Kidney (tissue), 14 donors: ENCODE results near the gene KIAA0040. TPM values are rescaled to one million over a fixed set of nuclear protein-coding genes. Genes with fewer than 3 reads are reported as not detected.

Experiments
- DNase-seq, 5 donors: peaks; one replicate each; pipeline ENCODE4 v3.0.0-alpha.2; 2013 to 2020
- FAIRE-seq: peaks from 2 replicates; lab custom pipeline; 2012; peaks lifted over from hg19 to GRCh38; lab: Jason Lieb, UNC
- H3K27ac ChIP-seq, 2 donors: one replicate each; pipeline ENCODE4 v1.7.0; 2013; ENCODE audit warnings: low read depth in 2 of 2, low read length in 2 of 2, inconsistent platforms in 1 of 2
- H3K27me3 ChIP-seq: one replicate; pipeline ENCODE4 v1.7.1; 2013; ENCODE audit warnings: low read length, inconsistent platforms; ENCODE audit not compliant: control insufficient read depth, insufficient read depth
- H3K36me3 ChIP-seq, 3 donors: one replicate each; pipeline versions ENCODE4 v1.7.0 to v1.7.1; 2013; ENCODE audit warnings: low read length in 3 of 3, control low read depth in 1 of 3, inconsistent platforms in 1 of 3; ENCODE audit not compliant: insufficient read depth in 3 of 3, control insufficient read depth in 2 of 3
- H3K4me1 ChIP-seq, 3 donors: one replicate each; pipeline versions ENCODE4 v1.7.0 to v1.7.1; 2013; ENCODE audit warnings: low read length in 3 of 3, inconsistent platforms in 1 of 3, low read depth in 1 of 3; ENCODE audit not compliant: control insufficient read depth in 2 of 3, insufficient read depth in 2 of 3
- H3K4me3 ChIP-seq, 3 donors: one replicate each; pipeline versions ENCODE4 v1.7.0 to v1.8.1; 2013; ENCODE audit warnings: low read length in 3 of 3, control low read depth in 1 of 3, inconsistent platforms in 1 of 3
- H3K9ac ChIP-seq, 3 donors: one replicate each; pipeline versions ENCODE4 v1.7.0 to v1.7.1; 2013; ENCODE audit warnings: low read length in 3 of 3, control low read depth in 1 of 3, inconsistent platforms in 1 of 3
- H3K9me3 ChIP-seq, 3 donors: one replicate each; pipeline versions ENCODE4 v1.7.0 to v1.7.1; 2013; ENCODE audit warnings: low read length in 3 of 3, control low read depth in 1 of 3, inconsistent platforms in 1 of 3; ENCODE audit not compliant: control insufficient read depth in 2 of 3, insufficient read depth in 1 of 3
- CTCF ChIP-seq: IDR thresholded peaks from 3 replicates; pipeline ENCODE4 v1.5.1; 2012; ENCODE audit warnings: mild to moderate bottlenecking, moderate library complexity, borderline replicate concordance; ENCODE audit not compliant: insufficient read depth; ENCODE audit errors: extremely low read depth
- intact Hi-C: fragments of 100-400 bp; cut with DNase I; formaldehyde crosslinking; loops from one replicate; pipeline ENCODE4 v1.11.1; 2022
- polyA plus RNA-seq: library from polyadenylated mRNA; stranded (reverse); fragments of 350-450 nt; fragmentation: Illumina TruSeq; extraction: RNeasy Lipid Tissue Mini Kit (QIAGEN cat#74804); gene quantifications from one replicate; pipeline ENCODE4 v1.2.3, GENCODE V29; 2014; ENCODE audit warnings: low read depth, low replicate concordance; ENCODE audit not compliant: insufficient read depth
- total RNA-seq: library from RNA; stranded (reverse); fragmentation: NEBNext Ultra II Directional; extraction: Animal tissue kit (Norgen Biotek cat#: 25700); gene quantifications from one replicate; pipeline ENCODE4 v1.2.1, GENCODE V29; 2021
- donor health status: control.
- donor health status: control.
- donor health status: control.
- donor health status: control.
- donor health status: control.
- donor health status: DM: yes; HTN: yes; CAD: no.
- donor health status: Normal renal cell carcinoma (clear cell type).

The KIAA0040 gene
- total and polyA plus RNA-seq, 2 donors from 2014 or later: 20.0 to 34.1 TPM

DNA sequence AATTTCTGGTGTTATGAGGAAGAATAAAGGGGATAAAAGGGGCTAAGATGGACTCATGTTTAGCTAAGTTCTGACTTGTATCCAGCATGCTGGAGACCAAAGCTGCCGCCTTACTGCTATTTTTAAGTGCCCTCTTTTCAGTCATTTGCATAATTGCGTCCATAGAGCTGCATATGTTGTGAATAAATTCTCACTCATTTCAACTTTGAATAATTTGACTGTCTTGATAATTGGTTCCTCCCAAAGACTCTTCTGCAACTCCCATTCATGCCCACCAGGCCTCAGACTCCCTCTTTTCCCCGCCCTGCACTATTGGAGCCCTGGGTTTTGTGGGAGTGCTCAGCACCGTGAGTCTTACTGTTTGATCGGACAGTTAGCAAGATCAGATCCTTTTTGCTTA, 45.0 kb downstream of the KIAA0040 start:
- no peak overlapping the region for H3K4me3 ChIP-seq
- H3K9me3 ChIP-seq: no peaks in the 10 kb centered on the region
- no peak overlapping the region for H3K27ac ChIP-seq
- H3K36me3 ChIP-seq: no peaks in the 10 kb centered on the region
- H3K27me3 ChIP-seq: no peaks in the 10 kb centered on the region
- FAIRE-seq (no peak), DNase-seq (no peak)
- intact Hi-C loops: no loop called here
- H3K9ac ChIP-seq: no peak overlapping the region
- TF ChIP-seq CTCF: no peak
- no peaks in the 10 kb centered on the region for H3K4me1 ChIP-seq

GRCh38 chr1:175146529-175147213, 45.9 kb downstream of the KIAA0040 start:
- H3K36me3 ChIP-seq: no peaks in the 10 kb centered on the region
- peak; percentile 81 for TF ChIP-seq CTCF
- peak overlapping the region in 1 of 3 donors; percentile 25 for H3K9ac ChIP-seq
- FAIRE-seq (no peak), DNase-seq (peak; percentile 78 to 82 (median 80))
- H3K4me3 ChIP-seq: no peak overlapping the region
- no peaks in the 10 kb centered on the region for H3K9me3 ChIP-seq
- intact Hi-C loops: no loop called here
- H3K27ac ChIP-seq: no peak overlapping the region
- no peaks in the 10 kb centered on the region for H3K4me1 ChIP-seq
- H3K27me3 ChIP-seq: no peaks in the 10 kb centered on the region

GRCh38 chr1:175145899-175146528, 46.6 kb downstream of the KIAA0040 start:
- H3K9me3 ChIP-seq: no peaks in the 10 kb centered on the region
- no peaks in the 10 kb centered on the region for H3K36me3 ChIP-seq
- no peak for FAIRE-seq
- no peaks in the 10 kb centered on the region for H3K4me1 ChIP-seq
- DNase-seq: no peak
- no peak for TF ChIP-seq CTCF
- no peak overlapping the region for H3K4me3 ChIP-seq
- H3K9ac ChIP-seq: no peak overlapping the region
- H3K27me3 ChIP-seq: no peaks in the 10 kb centered on the region
- intact Hi-C loops: no loop called here
- no peak overlapping the region for H3K27ac ChIP-seq
